ENCODE measurements around the gene HECW1.
"Not testable (repeated sequence)": the region's sequence is repeated elsewhere in the genome, so short reads cannot be mapped to it uniquely, and the experiment has no call there.

HECW1 gene

DNA sequence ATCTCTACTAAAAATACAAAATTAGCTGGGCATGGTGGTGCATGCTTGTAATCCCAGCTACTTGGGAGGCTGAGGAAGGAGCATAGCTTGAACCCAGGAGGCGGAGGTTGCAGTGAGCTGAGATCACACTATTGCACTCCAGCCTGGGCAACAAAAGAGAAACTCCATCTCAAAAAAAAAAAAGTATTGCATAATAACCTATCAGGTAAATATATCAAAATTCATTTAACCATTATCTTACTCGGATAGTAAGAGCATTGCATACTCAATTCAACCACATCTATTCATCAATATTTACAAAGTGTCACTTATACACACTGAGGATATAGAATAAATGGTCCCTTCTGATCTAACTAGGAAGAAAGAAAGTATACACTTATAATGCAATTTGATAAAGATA, 461.4 kb downstream of the HECW1 start:
- H3K4me3 ChIP-seq (ENCODE audit: low read depth, low read length); H3K9me3 ChIP-seq (ENCODE audit: control insufficient read depth, insufficient read depth, low read length); H3K4me1 ChIP-seq (ENCODE audit: control insufficient read depth, insufficient read depth, low read length); H3K36me3 ChIP-seq (ENCODE audit: control insufficient read depth, insufficient read depth, low read length); H3K9ac ChIP-seq (ENCODE audit: low read depth, low read length); H3K27me3 ChIP-seq (ENCODE audit: control insufficient read depth, insufficient read depth, low read length): not testable (repeated sequence)

DNA sequence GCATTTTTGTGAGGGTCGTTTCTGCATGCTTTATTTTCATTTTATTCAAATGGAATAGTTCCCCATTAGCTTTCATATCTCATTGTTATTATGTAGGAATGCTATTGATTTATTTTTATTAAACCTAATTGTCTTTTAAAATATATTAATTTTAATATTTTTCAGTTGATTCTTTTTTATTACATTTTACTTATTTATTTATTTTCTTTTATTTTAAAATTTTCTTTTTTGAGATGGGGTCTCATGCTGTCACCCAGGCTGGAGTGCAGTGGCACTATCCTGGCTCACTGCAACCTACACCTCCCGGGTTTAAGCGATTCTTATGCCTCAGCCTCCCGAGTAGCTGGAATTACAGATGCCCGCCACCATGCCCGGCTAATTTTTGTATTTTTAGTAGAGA, 463.1 kb downstream of the HECW1 start:
- no peak overlapping the region for H3K4me3 ChIP-seq (ENCODE audit: low read depth, low read length)
- no peak overlapping the region for H3K9ac ChIP-seq (ENCODE audit: low read depth, low read length)
- no peaks in the 10 kb centered on the region for H3K9me3 ChIP-seq (ENCODE audit: control insufficient read depth, insufficient read depth, low read length)
- H3K27me3 ChIP-seq (ENCODE audit: control insufficient read depth, insufficient read depth, low read length), result no peaks in the 10 kb centered on the region
- H3K4me1 ChIP-seq (ENCODE audit: control insufficient read depth, insufficient read depth, low read length), result no peaks in the 10 kb centered on the region
- no peaks in the 10 kb centered on the region for H3K36me3 ChIP-seq (ENCODE audit: control insufficient read depth, insufficient read depth, low read length)

DNA sequence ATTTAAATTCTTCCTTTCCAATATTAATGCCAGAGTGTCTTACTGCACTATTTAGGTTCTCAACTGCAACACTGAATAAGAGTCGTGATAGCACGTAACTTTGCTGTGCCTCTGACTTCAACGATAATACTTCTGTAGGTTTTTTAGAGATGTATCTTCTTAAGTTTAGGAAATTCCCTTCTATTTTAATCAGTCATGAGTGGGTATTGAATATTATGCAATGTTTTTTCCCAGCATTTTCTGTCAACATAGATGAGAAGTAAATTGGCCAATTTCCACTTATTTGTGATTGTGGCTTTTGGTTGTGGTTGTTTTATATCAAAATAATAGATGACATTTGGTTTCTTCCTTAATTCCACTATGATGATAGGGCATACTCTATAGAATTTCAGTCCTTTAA, 463.8 kb downstream of the HECW1 start:
- Histone ChIP-seq H3K9ac (ENCODE audit: low read depth, low read length) (no peak overlapping the region), H3K4me1 (ENCODE audit: control insufficient read depth, insufficient read depth, low read length) (no peaks in the 10 kb centered on the region), H3K27me3 (ENCODE audit: control insufficient read depth, insufficient read depth, low read length) (no peaks in the 10 kb centered on the region), H3K36me3 (ENCODE audit: control insufficient read depth, insufficient read depth, low read length) (no peaks in the 10 kb centered on the region), H3K9me3 (ENCODE audit: control insufficient read depth, insufficient read depth, low read length) (no peaks in the 10 kb centered on the region), H3K4me3 (ENCODE audit: low read depth, low read length) (no peak overlapping the region)

DNA sequence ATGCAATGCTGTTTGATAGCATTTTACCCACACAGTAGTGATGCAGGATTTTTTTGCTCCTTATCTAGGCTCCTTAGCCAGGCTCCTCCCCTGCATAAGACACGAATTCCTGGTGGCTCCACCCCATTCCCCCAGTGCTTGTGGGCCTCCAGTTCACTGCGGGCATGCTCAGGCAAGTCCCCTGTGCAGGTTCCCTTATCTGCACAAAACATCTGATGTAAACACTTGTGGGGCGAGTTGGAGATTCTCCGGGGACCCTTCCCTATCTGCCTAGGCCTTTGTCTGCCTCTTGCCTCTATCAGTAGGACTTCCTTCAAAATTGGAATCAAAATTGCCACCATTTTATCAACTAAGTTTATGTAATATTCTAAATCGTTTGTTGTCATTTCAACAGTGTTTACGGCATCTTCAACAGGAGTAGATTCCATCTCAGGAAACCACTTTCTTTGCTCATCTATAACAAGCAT, 465.1 kb downstream of the HECW1 start:
- peaks cover 4% of the 10 kb centered on the region for H3K4me1 ChIP-seq (ENCODE audit: control insufficient read depth, insufficient read depth, low read length)
- no peaks in the 10 kb centered on the region for H3K27me3 ChIP-seq (ENCODE audit: control insufficient read depth, insufficient read depth, low read length)
- H3K4me3 ChIP-seq (ENCODE audit: low read depth, low read length), result no peak overlapping the region
- H3K9me3 ChIP-seq (ENCODE audit: control insufficient read depth, insufficient read depth, low read length), result no peaks in the 10 kb centered on the region
- H3K9ac ChIP-seq (ENCODE audit: low read depth, low read length), result no peak overlapping the region
- H3K36me3 ChIP-seq (ENCODE audit: control insufficient read depth, insufficient read depth, low read length), result no peaks in the 10 kb centered on the region

DNA sequence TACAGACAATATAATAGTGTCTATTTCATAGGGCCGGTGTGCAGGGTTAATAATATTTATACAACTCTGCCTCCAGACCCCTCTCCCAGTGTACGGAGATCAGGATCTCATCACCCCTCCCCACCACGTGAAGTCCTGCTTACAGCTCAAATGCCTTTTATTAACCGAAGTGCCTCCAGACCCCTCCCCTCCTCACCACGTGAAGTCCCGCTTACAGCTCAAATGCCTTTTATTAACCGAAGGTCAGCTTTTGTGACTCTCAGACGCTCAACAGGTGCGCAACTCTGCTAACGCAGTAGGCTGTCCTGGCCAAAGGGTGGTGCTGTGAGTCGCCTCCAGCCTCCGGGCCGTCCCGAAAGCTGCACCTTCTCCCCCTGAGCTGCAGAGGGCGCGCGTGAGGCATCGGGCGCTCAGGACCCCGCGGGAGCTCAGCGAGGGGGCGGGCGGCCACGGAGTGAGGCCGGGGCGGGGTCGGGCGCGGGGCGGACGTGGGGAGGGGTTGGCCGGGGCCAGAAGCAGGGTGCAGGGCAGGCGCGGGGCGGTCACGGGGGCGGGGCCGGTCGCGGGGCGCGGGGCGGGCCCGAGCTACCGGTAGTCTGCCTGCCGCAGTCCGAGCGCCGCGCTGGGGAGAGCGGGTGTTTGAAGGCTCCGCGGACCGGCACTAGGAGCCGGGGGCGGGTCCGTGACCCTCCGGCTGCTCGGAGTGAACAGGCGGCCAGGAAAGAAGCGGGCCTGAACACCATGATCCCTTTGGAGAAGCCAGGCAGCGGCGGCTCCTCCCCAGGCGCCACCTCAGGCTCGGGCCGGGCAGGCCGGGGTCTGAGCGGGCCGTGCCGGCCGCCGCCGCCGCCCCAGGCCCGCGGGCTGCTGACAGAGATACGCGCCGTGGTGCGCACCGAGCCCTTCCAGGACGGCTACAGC, 470.3 kb downstream of the HECW1 start, which contains the start of gene STK17A:
Gene STK17A (plus strand): TSS at position 606 of the 921 bp plus-strand sequence. CDS start 136 bp downstream, at position 742.
- H3K9me3 ChIP-seq (ENCODE audit: control insufficient read depth, insufficient read depth, low read length), result no peaks in the 10 kb centered on the region
- H3K4me1 ChIP-seq (ENCODE audit: control insufficient read depth, insufficient read depth, low read length), result peaks cover 8% of the 10 kb centered on the region
- H3K4me3 ChIP-seq (ENCODE audit: low read depth, low read length), result peak within 1 kb of the TSS; percentile 57
- peaks cover 6% of the 10 kb centered on the region for H3K27me3 ChIP-seq (ENCODE audit: control insufficient read depth, insufficient read depth, low read length)
- no peaks in the 10 kb centered on the region for H3K36me3 ChIP-seq (ENCODE audit: control insufficient read depth, insufficient read depth, low read length)
- peak within 1 kb of the TSS; percentile 47 for H3K9ac ChIP-seq (ENCODE audit: low read depth, low read length)

DNA sequence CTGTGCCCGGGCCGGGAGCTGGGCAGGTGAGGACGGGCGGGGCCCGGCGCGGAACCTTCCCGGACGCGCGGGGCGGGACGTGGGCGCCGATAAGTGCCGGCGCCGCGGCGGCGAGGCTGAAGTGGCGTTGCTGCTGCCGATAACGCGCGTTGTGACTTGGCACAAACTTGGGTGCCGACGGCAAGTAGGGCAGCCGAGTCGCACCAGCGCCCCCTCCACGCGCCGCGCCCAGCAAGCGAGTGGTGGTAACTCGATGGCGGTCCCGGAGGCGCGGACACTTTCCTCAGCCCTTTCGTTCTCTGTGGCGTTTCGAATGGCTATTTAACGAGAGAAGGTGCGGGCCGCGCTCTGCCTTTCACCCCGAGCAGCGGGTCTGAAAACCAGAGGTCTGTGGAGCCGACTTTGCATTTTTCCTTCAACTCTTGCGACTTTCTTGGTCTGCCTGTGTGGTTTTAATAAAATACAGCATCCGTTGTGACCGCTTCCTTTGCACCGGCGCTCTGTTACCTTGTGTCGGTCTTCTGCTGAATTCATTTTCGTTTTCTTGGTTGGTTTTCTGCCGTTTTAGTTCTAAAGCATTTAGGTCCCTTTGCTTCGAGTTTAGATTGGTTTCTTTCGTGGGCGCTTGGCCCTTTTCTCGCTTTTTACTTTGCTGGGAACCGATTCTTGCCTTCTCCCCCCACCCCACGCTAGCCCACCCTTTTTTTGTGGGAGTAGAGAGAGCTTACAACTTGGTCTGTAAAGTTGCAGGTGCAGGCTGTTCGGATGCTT, 471.2 kb downstream of the HECW1 start:
- H3K9me3 ChIP-seq (ENCODE audit: control insufficient read depth, insufficient read depth, low read length), result no peaks in the 10 kb centered on the region
- H3K36me3 ChIP-seq (ENCODE audit: control insufficient read depth, insufficient read depth, low read length), result no peaks in the 10 kb centered on the region
- peak overlapping the region; percentile 47 for H3K9ac ChIP-seq (ENCODE audit: low read depth, low read length)
- peaks cover 6% of the 10 kb centered on the region for H3K27me3 ChIP-seq (ENCODE audit: control insufficient read depth, insufficient read depth, low read length)
- H3K4me1 ChIP-seq (ENCODE audit: control insufficient read depth, insufficient read depth, low read length), result peaks cover 8% of the 10 kb centered on the region
- H3K4me3 ChIP-seq (ENCODE audit: low read depth, low read length), result peak overlapping the region; percentile 57

DNA sequence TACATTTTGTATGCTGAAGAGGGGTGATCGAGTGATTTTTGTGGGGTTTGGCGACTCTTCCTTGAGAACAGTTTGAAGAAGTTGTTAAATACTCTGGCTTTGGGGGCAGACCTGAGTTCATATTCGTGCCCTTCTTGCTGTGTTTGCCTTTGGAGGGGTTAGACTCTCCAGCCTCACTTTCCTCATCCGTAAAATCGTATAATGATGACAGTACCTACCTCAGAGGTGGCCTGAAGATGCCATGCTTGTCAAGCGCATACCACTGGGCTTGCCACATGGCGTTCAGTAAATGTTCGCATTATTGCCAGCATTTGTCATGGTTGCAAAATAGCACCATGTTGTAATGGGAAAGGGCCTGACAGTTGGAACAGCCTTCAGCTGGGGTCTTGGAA, 471.7 kb downstream of the HECW1 start:
- H3K36me3 ChIP-seq (ENCODE audit: control insufficient read depth, insufficient read depth, low read length), result no peaks in the 10 kb centered on the region
- no peak overlapping the region for H3K9ac ChIP-seq (ENCODE audit: low read depth, low read length)
- H3K4me3 ChIP-seq (ENCODE audit: low read depth, low read length), result peak overlapping the region; percentile 57
- peaks cover 8% of the 10 kb centered on the region for H3K4me1 ChIP-seq (ENCODE audit: control insufficient read depth, insufficient read depth, low read length)
- peaks cover 6% of the 10 kb centered on the region for H3K27me3 ChIP-seq (ENCODE audit: control insufficient read depth, insufficient read depth, low read length)
- no peaks in the 10 kb centered on the region for H3K9me3 ChIP-seq (ENCODE audit: control insufficient read depth, insufficient read depth, low read length)

DNA sequence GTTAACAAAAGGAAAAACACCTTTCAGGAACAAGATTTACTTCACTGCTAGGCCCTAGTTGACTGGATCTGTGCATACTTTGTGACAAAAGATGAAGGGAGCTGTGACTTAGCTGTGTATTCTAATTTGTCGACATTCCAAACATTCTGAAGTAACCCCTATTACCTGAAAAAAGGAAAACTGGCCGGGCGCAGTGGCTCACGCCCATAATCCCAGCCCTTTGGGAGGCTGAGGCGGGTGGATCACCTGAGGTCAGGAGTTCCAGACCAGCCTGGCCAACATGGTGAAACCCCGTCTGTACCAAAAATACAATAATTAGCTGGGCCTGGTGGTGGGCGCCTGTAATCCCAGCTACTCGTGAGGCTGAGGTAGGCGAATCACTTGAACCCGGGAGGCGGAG, 472.3 kb downstream of the HECW1 start:
- H3K9ac ChIP-seq (ENCODE audit: low read depth, low read length); H3K27me3 ChIP-seq (ENCODE audit: control insufficient read depth, insufficient read depth, low read length); H3K9me3 ChIP-seq (ENCODE audit: control insufficient read depth, insufficient read depth, low read length); H3K4me1 ChIP-seq (ENCODE audit: control insufficient read depth, insufficient read depth, low read length); H3K36me3 ChIP-seq (ENCODE audit: control insufficient read depth, insufficient read depth, low read length): not testable (repeated sequence)
- peak overlapping the region; percentile 57 for H3K4me3 ChIP-seq (ENCODE audit: low read depth, low read length)

DNA sequence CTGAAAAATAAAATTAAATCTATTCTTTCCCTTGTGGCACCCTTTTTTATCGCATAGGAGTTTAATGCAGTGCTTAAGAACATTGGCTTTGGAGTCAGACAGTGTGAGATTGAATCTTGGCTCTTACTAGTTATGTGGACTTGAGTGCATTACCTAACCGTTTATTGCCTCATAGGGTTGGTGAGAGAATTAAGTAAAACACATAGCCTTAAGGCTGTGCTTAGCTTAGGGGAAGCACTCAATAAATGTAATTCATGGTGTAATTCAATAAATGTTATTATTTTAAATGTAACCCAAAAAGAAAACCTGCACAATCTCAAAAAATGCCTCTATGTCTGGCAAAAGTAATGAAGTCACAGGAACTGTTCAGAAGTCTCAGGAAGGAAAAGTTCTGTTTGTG, 473.1 kb downstream of the HECW1 start:
- Histone ChIP-seq H3K9ac (ENCODE audit: low read depth, low read length) (no peak overlapping the region), H3K9me3 (ENCODE audit: control insufficient read depth, insufficient read depth, low read length) (no peaks in the 10 kb centered on the region), H3K27me3 (ENCODE audit: control insufficient read depth, insufficient read depth, low read length) (peaks cover 6% of the 10 kb centered on the region), H3K4me1 (ENCODE audit: control insufficient read depth, insufficient read depth, low read length) (peaks cover 8% of the 10 kb centered on the region), H3K36me3 (ENCODE audit: control insufficient read depth, insufficient read depth, low read length) (no peaks in the 10 kb centered on the region), H3K4me3 (ENCODE audit: low read depth, low read length) (no peak overlapping the region)

DNA sequence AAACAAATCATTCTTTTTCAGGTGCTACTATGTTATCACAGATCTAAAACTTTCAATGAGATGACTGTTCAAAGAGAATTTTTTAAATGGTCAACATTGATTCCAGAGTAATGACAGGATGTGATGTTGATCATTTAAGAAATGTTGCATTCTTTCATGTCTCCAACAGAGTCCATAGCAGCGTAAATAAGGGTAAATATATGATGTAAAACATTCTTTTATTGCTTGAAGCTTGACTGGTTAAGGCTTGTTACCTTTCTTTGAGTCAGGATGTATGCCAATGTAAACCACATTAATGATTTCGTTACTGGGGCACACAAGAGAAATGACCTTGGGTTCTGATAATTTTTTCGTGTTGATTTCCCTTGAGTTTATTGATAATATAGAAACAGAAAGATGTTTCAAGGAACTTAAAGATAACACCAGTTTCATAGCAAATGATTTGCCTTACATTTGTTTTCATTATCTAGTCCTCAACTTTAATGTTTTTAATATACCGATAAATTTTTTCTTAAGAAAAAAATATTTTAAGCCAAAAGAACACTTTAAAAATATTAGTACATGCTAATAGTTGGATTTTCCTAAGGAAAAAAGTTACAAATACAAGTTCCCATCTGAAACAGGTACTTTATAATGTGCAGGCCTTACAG, 473.9 kb downstream of the HECW1 start:
- H3K36me3 ChIP-seq (ENCODE audit: control insufficient read depth, insufficient read depth, low read length), result no peaks in the 10 kb centered on the region
- H3K27me3 ChIP-seq (ENCODE audit: control insufficient read depth, insufficient read depth, low read length), result peaks cover 6% of the 10 kb centered on the region
- H3K9ac ChIP-seq (ENCODE audit: low read depth, low read length), result no peak overlapping the region
- H3K4me3 ChIP-seq (ENCODE audit: low read depth, low read length), result no peak overlapping the region
- H3K9me3 ChIP-seq (ENCODE audit: control insufficient read depth, insufficient read depth, low read length), result no peaks in the 10 kb centered on the region
- peaks cover 8% of the 10 kb centered on the region for H3K4me1 ChIP-seq (ENCODE audit: control insufficient read depth, insufficient read depth, low read length)

DNA sequence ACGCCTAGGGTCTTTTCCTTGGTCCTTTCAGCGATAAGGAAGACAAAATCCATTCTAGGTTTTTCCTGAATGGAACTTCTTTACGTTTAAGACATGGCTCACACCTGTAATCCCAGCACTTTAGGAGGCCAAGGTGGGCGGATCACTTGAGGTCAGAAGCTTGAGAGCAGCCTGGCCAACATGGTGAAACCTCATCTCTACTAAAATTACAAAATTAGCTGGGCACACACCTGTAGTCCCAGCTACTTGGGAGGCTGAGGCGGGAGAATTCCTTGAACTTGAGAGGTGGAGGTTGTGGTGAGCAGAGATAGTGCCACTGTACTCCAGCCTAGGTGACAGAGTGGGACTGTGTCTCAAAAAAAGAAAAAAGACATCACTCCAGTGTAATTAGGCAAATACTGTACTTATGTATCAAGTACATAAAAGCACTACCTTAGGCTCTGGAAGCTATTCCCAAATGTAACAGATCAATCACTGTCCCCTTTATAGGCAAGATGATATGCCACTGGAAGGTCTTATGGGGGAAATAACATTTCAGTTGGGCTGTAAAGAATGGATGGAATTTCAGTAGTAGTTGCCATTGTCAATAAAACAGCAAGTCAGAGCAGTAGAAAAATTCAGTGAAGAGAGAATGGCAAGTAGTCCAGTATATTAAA, 476.2 kb downstream of the HECW1 start:
- no peaks in the 10 kb centered on the region for H3K36me3 ChIP-seq (ENCODE audit: control insufficient read depth, insufficient read depth, low read length)
- H3K4me1 ChIP-seq (ENCODE audit: control insufficient read depth, insufficient read depth, low read length), result peaks cover 3% of the 10 kb centered on the region
- peaks cover 6% of the 10 kb centered on the region for H3K27me3 ChIP-seq (ENCODE audit: control insufficient read depth, insufficient read depth, low read length)
- H3K9ac ChIP-seq (ENCODE audit: low read depth, low read length), result no peak overlapping the region
- no peaks in the 10 kb centered on the region for H3K9me3 ChIP-seq (ENCODE audit: control insufficient read depth, insufficient read depth, low read length)
- H3K4me3 ChIP-seq (ENCODE audit: low read depth, low read length), result no peak overlapping the region

Data from iPS-15b (cell line).